Inferior parietal cortex (tissue), 1 donor: ENCODE measurements around the gene CNOT10.
A peak's percentile ranks its signal among the peaks of the same experiment; 100 is the strongest.
"Not testable (repeated sequence)": the region's sequence is repeated elsewhere in the genome, so short reads cannot be mapped to it uniquely, and the experiment has no call there.

Experiments
- DNase-seq: peaks from one replicate; pipeline ENCODE4 v3.0.0-alpha.2; 2016; ENCODE audit errors: extremely low spot score

The CNOT10 gene

GRCh38 chr3:32691847-32692246, 6.9 kb downstream of the CNOT10 start:
- no peak for DNase-seq

- no peak for DNase-seq
These were observed 11.5 kb downstream of the CNOT10 start for GRCh38 chr3:32696523-32696922.

GRCh38 chr3:32698506-32698905, 13.5 kb downstream of the CNOT10 start:
- no peak for DNase-seq

- no peak for DNase-seq
These were observed 14.4 kb downstream of the CNOT10 start for GRCh38 chr3:32699429-32699828.

- no peak for DNase-seq
These were observed 15.3 kb downstream of the CNOT10 start for GRCh38 chr3:32700244-32700643.

GRCh38 chr3:32703491-32703972, 18.5 kb downstream of the CNOT10 start:
- no peak for DNase-seq

- DNase-seq = no peak
These were observed 20.2 kb downstream of the CNOT10 start for GRCh38 chr3:32705232-32705631.

- DNase-seq = no peak
These were observed 21.5 kb downstream of the CNOT10 start for GRCh38 chr3:32706348-32707025.

- no peak for DNase-seq
These were observed 22.0 kb downstream of the CNOT10 start for GRCh38 chr3:32707026-32707370.

- no peak for DNase-seq
These were observed 23.8 kb downstream of the CNOT10 start for GRCh38 chr3:32708672-32709283.

GRCh38 chr3:32709346-32709745, 24.4 kb downstream of the CNOT10 start:
- DNase-seq = no peak

- DNase-seq = no peak
These were observed 27.6 kb downstream of the CNOT10 start for GRCh38 chr3:32712506-32713055.

GRCh38 chr3:32713181-32713580, 28.2 kb downstream of the CNOT10 start:
- DNase-seq = no peak

- DNase-seq = no peak
These were observed 34.3 kb downstream of the CNOT10 start for GRCh38 chr3:32719335-32719734.

- no peak for DNase-seq
These were observed 34.9 kb downstream of the CNOT10 start for GRCh38 chr3:32719931-32720330.

GRCh38 chr3:32725721-32726120, 40.7 kb downstream of the CNOT10 start:
- DNase-seq = no peak

GRCh38 chr3:32733631-32734229, 48.7 kb downstream of the CNOT10 start:
- DNase-seq = peak; percentile 49

GRCh38 chr3:32734756-32735155, 49.8 kb downstream of the CNOT10 start:
- no peak for DNase-seq

- DNase-seq = not testable (repeated sequence)
These were observed 58.5 kb downstream of the CNOT10 start for GRCh38 chr3:32743470-32743869.

GRCh38 chr3:32743934-32744333, 58.9 kb downstream of the CNOT10 start:
- no peak for DNase-seq

GRCh38 chr3:32751377-32751776, 66.4 kb downstream of the CNOT10 start:
- DNase-seq = no peak

- DNase-seq = no peak
These were observed 70.8 kb downstream of the CNOT10 start for GRCh38 chr3:32755761-32756160.
